ENCODE results near the gene CD28. TPM values are rescaled to one million over a fixed set of nuclear protein-coding genes. Genes with fewer than 3 reads are reported as not detected.

CD28 gene
- total and polyA plus RNA-seq, 2 donors (not counting 3 experiments of a cell fraction or from before 2014, with no cell fraction given): 0.15 TPM; not detected in 1

DNA sequence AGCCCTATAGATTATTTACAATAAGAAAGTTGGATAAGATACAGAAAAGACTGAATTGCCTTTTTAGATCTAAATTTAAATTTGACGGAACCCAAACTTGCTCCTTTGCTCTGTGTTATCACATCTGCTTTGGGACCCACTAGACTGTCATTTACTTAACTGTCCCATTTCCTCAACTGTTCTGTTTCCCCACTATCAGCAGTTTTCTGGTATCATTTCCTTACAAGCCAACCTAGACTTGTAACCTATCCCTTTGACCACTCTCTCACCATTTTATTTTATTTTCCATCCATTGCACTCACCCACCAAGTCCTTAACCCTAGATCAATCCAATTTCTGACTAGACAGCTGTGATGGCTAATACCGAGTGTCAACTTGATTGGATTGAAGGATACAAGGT lies 38.6 kb upstream of the CD28 start:
- H3K4me3 ChIP-seq (replicated peaks in 1 of 3; ENCODE audit: insufficient read depth in 1 of 3, low read depth in 1 of 3, low read length in 3 of 3): no peak overlapping the region
- H3K9me1 ChIP-seq (replicated peaks; ENCODE audit: control insufficient read depth, extremely low read depth, insufficient read depth, low read length): no peaks in the 10 kb centered on the region
- H3K36me3 ChIP-seq (ENCODE audit: control insufficient read depth in 2 of 2, extremely low read depth in 1 of 2, insufficient read depth in 2 of 2, low read length in 2 of 2): no peaks in the 10 kb centered on the region
- DNase-seq (ENCODE audit: low read depth, low spot score) (no peak), FAIRE-seq (no peak)
- intact Hi-C loops (cut with micrococcal nuclease): no loop called here
- H4K20me1 ChIP-seq (replicated peaks; ENCODE audit: control insufficient read depth, extremely low read depth, insufficient read depth, low read length): no peaks in the 10 kb centered on the region
- no peak overlapping the region for H3K4me2 ChIP-seq (ENCODE audit: insufficient read depth, low read length)
- no peak overlapping the region for H3K27ac ChIP-seq (ENCODE audit: insufficient read depth, low read depth, low read length)
- H3K4me1 ChIP-seq (ENCODE audit: control insufficient read depth, extremely low read depth, insufficient read depth, low read length): peaks cover 3% of the 10 kb centered on the region
- dilution Hi-C loops (cut with MboI; ENCODE audit: extremely low pct_ligation_motif_present, low sequenced_read_pairs): no loop called here
- no TSS peak for BruUV-seq (replicated peaks)
- H2AFZ ChIP-seq (ENCODE audit: low read depth, low read length): no peak overlapping the region
- H3K9me3 ChIP-seq (replicated peaks; ENCODE audit: control insufficient read depth, insufficient read depth, low read length): no peaks in the 10 kb centered on the region
- no peak for TF ChIP-seq POLR2A (IDR thresholded peaks at IDR 0.05; ENCODE audit: low read depth, low read length)
- no peak for TF ChIP-seq POLR2AphosphoS5 (IDR thresholded peaks at IDR 0.05; ENCODE audit: insufficient read depth, low read depth, low read length)
- TF ChIP-seq EZH2 (IDR thresholded peaks at IDR 0.05; ENCODE audit: borderline replicate concordance, low read depth, low read length, severe bottlenecking): no peak
- no peak for TF ChIP-seq JUN (IDR thresholded peaks at IDR 0.05; ENCODE audit: borderline replicate concordance, insufficient read depth, insufficient read length, low read depth)
- POLR2A ChIA-PET: no interaction called here
- H3K9ac ChIP-seq (replicated peaks; ENCODE audit: extremely low read depth, insufficient read depth, low read length): no peak overlapping the region
- no peaks in the 10 kb centered on the region for H3K79me2 ChIP-seq (ENCODE audit: control insufficient read depth, insufficient read depth, low read length)
- no peaks in the 10 kb centered on the region for H3K27me3 ChIP-seq (ENCODE audit: control insufficient read depth in 2 of 2, insufficient read depth in 2 of 2, low read length in 2 of 2)
- CTCF ChIA-PET: no interaction called here

DNA sequence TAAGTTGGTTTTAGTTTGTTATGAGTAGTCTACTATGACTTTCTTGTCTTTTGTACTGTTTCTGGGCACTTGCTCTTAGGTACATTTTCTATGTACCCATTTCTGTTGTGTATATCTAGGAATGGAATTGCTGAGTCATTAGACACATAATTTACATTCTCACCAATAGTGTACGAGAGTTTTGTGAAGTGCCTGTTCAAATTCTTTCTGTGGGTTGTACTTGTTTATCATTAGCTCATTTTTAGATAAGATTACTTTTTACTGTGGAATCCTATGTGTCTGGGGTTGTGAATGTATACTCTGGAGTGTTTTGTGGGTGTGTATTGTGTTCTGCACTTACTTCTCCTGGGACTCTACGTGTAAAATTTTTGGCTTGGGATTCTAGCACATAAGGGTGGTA lies 36.6 kb upstream of the CD28 start:
- Histone ChIP-seq H3K79me2 (ENCODE audit: control insufficient read depth, insufficient read depth, low read length) (no peaks in the 10 kb centered on the region), H3K4me3 (replicated peaks in 1 of 3; ENCODE audit: insufficient read depth in 1 of 3, low read depth in 1 of 3, low read length in 3 of 3) (no peak overlapping the region), H3K27ac (ENCODE audit: insufficient read depth, low read depth, low read length) (no peak overlapping the region), H3K9ac (replicated peaks; ENCODE audit: extremely low read depth, insufficient read depth, low read length) (no peak overlapping the region), H3K4me2 (ENCODE audit: insufficient read depth, low read length) (no peak overlapping the region), H4K20me1 (replicated peaks; ENCODE audit: control insufficient read depth, extremely low read depth, insufficient read depth, low read length) (no peaks in the 10 kb centered on the region), H3K9me1 (replicated peaks; ENCODE audit: control insufficient read depth, extremely low read depth, insufficient read depth, low read length) (no peaks in the 10 kb centered on the region), H3K36me3 (ENCODE audit: control insufficient read depth in 2 of 2, extremely low read depth in 1 of 2, insufficient read depth in 2 of 2, low read length in 2 of 2) (no peaks in the 10 kb centered on the region), H3K9me3 (replicated peaks; ENCODE audit: control insufficient read depth, insufficient read depth, low read length) (no peaks in the 10 kb centered on the region), H3K27me3 (ENCODE audit: control insufficient read depth in 2 of 2, insufficient read depth in 2 of 2, low read length in 2 of 2) (no peaks in the 10 kb centered on the region), H2AFZ (ENCODE audit: low read depth, low read length) (no peak overlapping the region), H3K4me1 (ENCODE audit: control insufficient read depth, extremely low read depth, insufficient read depth, low read length) (peaks cover 5% of the 10 kb centered on the region)
- no peak for TF ChIP-seq FOS (IDR thresholded peaks at IDR 0.05; ENCODE audit: borderline replicate concordance, insufficient read depth, low read length)
- no peak for TF ChIP-seq MYC (IDR thresholded peaks at IDR 0.05; ENCODE audit: low read depth, low read length)
- TF ChIP-seq, protein P1, sequence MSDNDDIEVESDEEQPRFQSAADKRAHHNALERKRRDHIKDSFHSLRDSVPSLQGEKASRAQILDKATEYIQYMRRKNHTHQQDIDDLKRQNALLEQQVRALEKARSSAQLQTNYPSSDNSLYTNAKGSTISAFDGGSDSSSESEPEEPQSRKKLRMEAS (IDR thresholded peaks at IDR 0.05; ENCODE audit: insufficient read depth, insufficient read length): no peak
- intact Hi-C loops (cut with micrococcal nuclease) (no loop called here), dilution Hi-C loops (cut with MboI; ENCODE audit: extremely low pct_ligation_motif_present, low sequenced_read_pairs) (no loop called here)
- ChIA-PET CTCF (no interaction called here), POLR2A (no interaction called here)
- no TSS peak for BruUV-seq (replicated peaks)
- FAIRE-seq: no peak
- DNase-seq (ENCODE audit: low read depth, low spot score): no peak
